IMR-90 (cell line): ENCODE results near the gene DNAH3. TPM values are rescaled to one million over a fixed set of nuclear protein-coding genes. Genes with fewer than 3 reads are reported as not detected.

Experiments used
- ATAC-seq: fragments of 200-7000 bp; cut with Tn5 transposase; 2 replicates; pipeline ENCODE4 v1.9.1; 2020; ENCODE audit warnings: low read depth, mild to moderate bottlenecking, moderate library complexity
- BruUV-seq: library from RNA; stranded (reverse); fragments of 400-500 nt; replicated peaks from 2 replicates; lab custom pipeline; 2021; lab: Mats Ljungman, UMichigan
- CTCF ChIA-PET: fragments of 300-600 bp; formaldehyde crosslinking; extraction: SDS; loops from one replicate; lab custom pipeline; 2021; ENCODE audit warnings: antibody characterized with exemption; lab: Yijun Ruan, JAX
- POLR2A ChIA-PET: fragments of 300-600 bp; sonication (Branson Sonifier 250); formaldehyde crosslinking; loops from one replicate; lab custom pipeline; 2022; ENCODE audit warnings: antibody characterized with exemption; ENCODE audit not compliant: unreplicated experiment; lab: Charles Lee
- DNase-seq: peaks from one replicate; pipeline ENCODE4 v3.0.0; 2013
- H2AFZ ChIP-seq: replicated peaks from 2 replicates; pipeline ENCODE3; 2013; ENCODE audit warnings: low read length, mild to moderate bottlenecking; ENCODE audit not compliant: poor library complexity
- H2AK5ac ChIP-seq: 2 replicates; pipeline ENCODE4 v1.6.1; 2013; ENCODE audit warnings: low read depth, low read length, inconsistent platforms
- H2AK9ac ChIP-seq: replicated peaks from 2 replicates; pipeline ENCODE3; 2013; ENCODE audit warnings: mild to moderate bottlenecking, low read depth, low read length, moderate library complexity; ENCODE audit not compliant: poor library complexity
- H2BK120ac ChIP-seq: 2 replicates; pipeline ENCODE4 v1.6.1; 2013; ENCODE audit warnings: low read depth, low read length, inconsistent platforms
- H2BK15ac ChIP-seq: 3 replicates; pipeline ENCODE4 v1.6.1; 2013; ENCODE audit warnings: low read depth, low read length, inconsistent platforms
- H2BK20ac ChIP-seq: 2 replicates; pipeline ENCODE4 v1.6.1; 2013; ENCODE audit warnings: low read depth, mild to moderate bottlenecking, inconsistent platforms, low read length, moderate library complexity
- H2BK5ac ChIP-seq: 2 replicates; pipeline ENCODE4 v1.6.1; 2013; ENCODE audit warnings: mild to moderate bottlenecking, low read depth, low read length, inconsistent platforms; ENCODE audit not compliant: poor library complexity, severe bottlenecking
- H3K14ac ChIP-seq: replicated peaks from 2 replicates; pipeline ENCODE4 v1.6.1; 2013; ENCODE audit warnings: low read depth, low read length, inconsistent platforms
- H3K18ac ChIP-seq: 2 replicates; pipeline ENCODE4 v1.6.1; 2013; ENCODE audit warnings: low read depth, low read length, control low read depth
- H3K23ac ChIP-seq: 2 replicates; pipeline ENCODE4 v1.6.1; 2013; ENCODE audit warnings: low read depth, low read length, inconsistent platforms
- H3K27ac ChIP-seq: 2 replicates; pipeline ENCODE4 v1.5.1; 2013; ENCODE audit warnings: mild to moderate bottlenecking, control low read depth, low read length; ENCODE audit not compliant: insufficient read depth
- H3K27me3 ChIP-seq: 2 replicates; pipeline ENCODE4 v1.6.1; 2013; ENCODE audit warnings: low read length; ENCODE audit not compliant: control insufficient read depth, insufficient read depth
- H3K36me3 ChIP-seq: 2 replicates; pipeline ENCODE4 v1.6.1; 2013; ENCODE audit warnings: low read length, mixed read lengths; ENCODE audit not compliant: control insufficient read depth, insufficient read depth
- H3K4ac ChIP-seq: 2 replicates; pipeline ENCODE4 v1.6.1; 2013; ENCODE audit warnings: low read depth, low read length, inconsistent platforms
- H3K4me1 ChIP-seq: 2 replicates; pipeline ENCODE4 v1.6.1; 2013; ENCODE audit warnings: low read length, mixed read lengths; ENCODE audit not compliant: control insufficient read depth, insufficient read depth
- H3K4me2 ChIP-seq: 2 replicates; pipeline ENCODE4 v1.6.1; 2013; ENCODE audit warnings: low read depth, mild to moderate bottlenecking, control low read depth, low read length, moderate library complexity
- H3K4me3 ChIP-seq: 2 replicates; pipeline ENCODE4 v1.5.1; 2013; ENCODE audit warnings: low read depth, mild to moderate bottlenecking, control low read depth, low read length, moderate library complexity; ENCODE audit not compliant: insufficient read depth
- H3K56ac ChIP-seq: 2 replicates; pipeline ENCODE4 v1.6.1; 2013; ENCODE audit warnings: low read length, inconsistent platforms; ENCODE audit not compliant: insufficient read depth; ENCODE audit errors: extremely low read depth
- H3K79me1 ChIP-seq, 2 experiments: 2 replicates each; pipeline ENCODE4 v1.6.1; 2013; ENCODE audit warnings: low read length in 2 of 2, inconsistent platforms in 1 of 2, low read depth in 1 of 2
- H3K9ac ChIP-seq: 2 replicates; pipeline ENCODE4 v1.6.1; 2013; ENCODE audit warnings: low read depth, low read length, control low read depth
- H3K9me1 ChIP-seq: 2 replicates; pipeline ENCODE4 v1.6.1; 2013; ENCODE audit warnings: low read length, inconsistent platforms; ENCODE audit not compliant: insufficient read depth
- H3K9me3 ChIP-seq: 2 replicates; pipeline ENCODE4 v1.6.1; 2013; ENCODE audit warnings: low read length; ENCODE audit not compliant: control insufficient read depth, insufficient read depth
- H4K20me1 ChIP-seq: 2 replicates; pipeline ENCODE4 v1.6.1; 2013; ENCODE audit warnings: low read length, inconsistent platforms; ENCODE audit not compliant: insufficient read depth
- H4K5ac ChIP-seq: 2 replicates; pipeline ENCODE4 v1.6.1; 2013; ENCODE audit warnings: mild to moderate bottlenecking, low read depth, low read length, control low read depth
- H4K8ac ChIP-seq, 2 experiments: 2 replicates each; pipeline ENCODE4 v1.6.1; 2013; ENCODE audit warnings: low read depth in 2 of 2, low read length in 2 of 2, control low read depth in 1 of 2, inconsistent platforms in 1 of 2
- H4K91ac ChIP-seq: 2 replicates; pipeline ENCODE4 v1.6.1; 2013; ENCODE audit warnings: low read depth, low read length, inconsistent platforms; ENCODE audit not compliant: insufficient read depth
- BHLHE40 ChIP-seq: fragments of 150-350 bp; IDR thresholded peaks from 2 replicates; pipeline ENCODE4 v1.6.1; 2016; ENCODE audit warnings: mild to moderate bottlenecking, low read depth, low read length
- CEBPB ChIP-seq: IDR thresholded peaks from 2 replicates; pipeline ENCODE4 v1.6.1; 2012; ENCODE audit warnings: low read depth, low read length, improper control_type of control experiment
- CHD1 ChIP-seq: IDR thresholded peaks from 2 replicates; pipeline ENCODE4 v1.6.1; 2012; ENCODE audit warnings: low read depth, low read length, improper control_type of control experiment
- CTCF ChIP-seq: conservative IDR thresholded peaks from 2 replicates; pipeline ENCODE4 v1.5.1; 2012; ENCODE audit warnings: mild to moderate bottlenecking, low read depth, low read length, improper control_type of control experiment
- ELK1 ChIP-seq: fragments of 150-350 bp; IDR thresholded peaks from 2 replicates; pipeline ENCODE4 v1.6.1; 2016; ENCODE audit warnings: low read depth, mild to moderate bottlenecking, low read length, moderate library complexity, borderline replicate concordance
- FOS ChIP-seq: fragments of 150-350 bp; IDR thresholded peaks from 2 replicates; pipeline ENCODE4 v1.6.1; 2016; ENCODE audit warnings: low read depth, low read length
- MAFK ChIP-seq: IDR thresholded peaks from 2 replicates; pipeline ENCODE4 v1.6.1; 2012; ENCODE audit warnings: low read depth, low read length, improper control_type of control experiment
- MAZ ChIP-seq: IDR thresholded peaks from 2 replicates; pipeline ENCODE4 v1.6.1; 2012; ENCODE audit warnings: low read depth, mild to moderate bottlenecking, low read length, improper control_type of control experiment, moderate library complexity, borderline replicate concordance
- MXI1 ChIP-seq: IDR thresholded peaks from 2 replicates; pipeline ENCODE4 v1.6.1; 2012; ENCODE audit warnings: low read depth, mild to moderate bottlenecking, low read length, moderate library complexity, borderline replicate concordance
- NFE2L2 ChIP-seq: fragments of 150-350 bp; IDR thresholded peaks from 2 replicates; pipeline ENCODE4 v1.6.1; 2016; ENCODE audit warnings: low read depth, mild to moderate bottlenecking, low read length
- POLR2A ChIP-seq: IDR thresholded peaks from 2 replicates; pipeline ENCODE4 v1.6.1; 2012; ENCODE audit warnings: mild to moderate bottlenecking, low read depth, low read length
- RAD21 ChIP-seq: IDR thresholded peaks from 2 replicates; pipeline ENCODE4 v1.6.1; 2012; ENCODE audit warnings: low read length, improper control_type of control experiment
- RCOR1 ChIP-seq: IDR thresholded peaks from 2 replicates; pipeline ENCODE4 v1.6.1; 2012; ENCODE audit warnings: mild to moderate bottlenecking, low read length, improper control_type of control experiment; ENCODE audit not compliant: insufficient replicate concordance
- RFX5 ChIP-seq: IDR thresholded peaks from 2 replicates; pipeline ENCODE4 v1.8.0; 2012; ENCODE audit warnings: low read depth, mild to moderate bottlenecking, low read length, moderate library complexity
- SMC3 ChIP-seq: fragments of 150-350 bp; IDR thresholded peaks from 2 replicates; pipeline ENCODE4 v1.6.1; 2016; ENCODE audit warnings: low read depth, mild to moderate bottlenecking, antibody characterized with exemption, low read length, moderate library complexity
- USF2 ChIP-seq: fragments of 150-350 bp; IDR thresholded peaks from 2 replicates; pipeline ENCODE4 v1.6.1; 2017; ENCODE audit warnings: mild to moderate bottlenecking, antibody characterized with exemption, low read length, low read depth
- WGBS, 2 experiments: methylation state at CpG; one replicate each; pipeline versions ENCODE4 v1.1.5 to v1.1.7; 2013; ENCODE audit warnings: missing lambda C conversion rate in 2 of 2; ENCODE audit not compliant: insufficient read length in 1 of 2; ENCODE audit errors: extremely low coverage in 2 of 2; 5-methylcytosine and 5-hydroxymethylcytosine counted together
- dilution Hi-C: fragments of 300-500 bp; cut with HindIII; formaldehyde crosslinking; loops from one replicate; pipeline ENCODE4 v1.14.3; 2018; ENCODE audit warnings: low sequenced_read_pairs; ENCODE audit not compliant: unreplicated experiment
- in situ Hi-C: fragments of 300-500 bp; cut with MboI; formaldehyde crosslinking; loops from 3 replicates; pipeline ENCODE4 v1.14.3; 2019; ENCODE audit warnings: low sequenced_read_pairs, inconsistent platforms, mixed read lengths
- intact Hi-C: fragments of 100-400 bp; cut with micrococcal nuclease; formaldehyde crosslinking; loops from 2 replicates; pipeline ENCODE4 v1.10.0; 2022
- polyA plus RNA-seq, 3 experiments: library from polyadenylated mRNA; depleted of rRNA; stranded (reverse); fragments of >200 nt; gene quantifications; 2 replicates each; pipeline ENCODE4 v1.2.3, GENCODE V29; 2012; ENCODE audit warnings: low replicate concordance in 1 of 3
- total RNA-seq: library from RNA; depleted of rRNA; stranded (reverse); fragments of >200 nt; gene quantifications from 2 replicates; pipeline ENCODE4 v1.2.3, GENCODE V29; 2012

Gene DNAH3
- total and polyA plus RNA-seq, 2 of the 4 experiments (the other 2 are of a cell fraction): not detected

- Histone ChIP-seq H2AK5ac (no peak overlapping the region), H3K56ac (no peak overlapping the region), H3K79me1 (no peaks in the 10 kb centered on the region), H2BK5ac (no peak overlapping the region), H3K9me1 (no peaks in the 10 kb centered on the region), H3K27ac (no peak overlapping the region), H3K4me3 (no peak overlapping the region), H3K9me3 (no peaks in the 10 kb centered on the region), H2BK20ac (no peak overlapping the region), H3K18ac (no peak overlapping the region), H4K91ac (no peak overlapping the region), H2BK15ac (no peak overlapping the region), H3K27me3 (peaks cover 2% of the 10 kb centered on the region; the same call in 1 of the 2 replicates), H3K36me3 (no peaks in the 10 kb centered on the region), H2AK9ac (no peak overlapping the region), H2BK120ac (no peak overlapping the region), H3K4me2 (no peak overlapping the region), H3K4me1 (no peaks in the 10 kb centered on the region), H3K14ac (no peak overlapping the region), H4K8ac (no peak overlapping the region), H4K20me1 (no peaks in the 10 kb centered on the region), H3K4ac (no peak overlapping the region), H4K5ac (no peak overlapping the region), H2AFZ (no peak overlapping the region), H3K9ac (no peak overlapping the region), H3K23ac (no peak overlapping the region)
- in situ Hi-C loops: no loop called here
- no CpG with 5 or more reads among the region's 4 CpGs for WGBS, 2 experiments
- CTCF ChIA-PET: no interaction called here
- dilution Hi-C loops: no loop called here
- POLR2A ChIA-PET: no interaction called here
- intact Hi-C loops: no loop called here
- ATAC-seq (no peak), DNase-seq (no peak)
- TF ChIP-seq MXI1: no peak
- TF ChIP-seq NFE2L2: no peak
- no peak for TF ChIP-seq MAZ
- no peak for TF ChIP-seq SMC3
- TF ChIP-seq CEBPB: no peak
- no peak for TF ChIP-seq ELK1
- TF ChIP-seq CTCF: no peak
- TF ChIP-seq CHD1: no peak
- no peak for TF ChIP-seq RAD21
- TF ChIP-seq USF2: no peak
- no peak for TF ChIP-seq MAFK
- TF ChIP-seq BHLHE40: no peak
- TF ChIP-seq RFX5: no peak
- TF ChIP-seq FOS: no peak
- TF ChIP-seq POLR2A: no peak
- TF ChIP-seq RCOR1: no peak
- BruUV-seq: no TSS peak
Observed at GRCh38 chr16:20976576-20976975, 174.1 kb downstream of the DNAH3 start.
